GM19043 (cell line): ENCODE data around the gene PHF11.
"Not testable (repeated sequence)": the region's sequence is repeated elsewhere in the genome, so short reads cannot be mapped to it uniquely, and the experiment has no call there.

Experiments
- ATAC-seq: cut with Tn5 transposase; IDR thresholded peaks from one replicate; pipeline ENCODE4 v1.9.1; 2021; ENCODE audit warnings: low read depth; ENCODE audit not compliant: unreplicated experiment

The PHF11 gene

DNA sequence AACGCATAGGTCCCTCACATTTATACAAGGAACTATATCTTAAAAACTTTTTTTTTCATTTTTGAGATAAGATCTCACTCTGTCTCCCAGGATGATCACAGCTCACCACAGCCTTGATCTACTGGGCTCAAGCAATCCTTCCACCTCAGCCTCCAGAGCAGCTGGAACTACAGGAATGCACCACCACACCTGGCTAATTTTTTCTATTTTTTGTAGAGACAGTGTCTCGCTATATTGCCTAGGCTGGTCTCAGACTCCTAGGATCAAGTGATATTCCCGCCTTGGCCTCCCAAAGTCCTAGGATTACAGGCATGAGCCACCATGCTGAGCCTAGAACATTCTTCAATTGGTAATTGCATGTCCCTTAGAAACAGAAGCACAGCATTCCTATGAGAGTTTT is 47.9 kb downstream of the PHF11 start:
- no peak for ATAC-seq

DNA sequence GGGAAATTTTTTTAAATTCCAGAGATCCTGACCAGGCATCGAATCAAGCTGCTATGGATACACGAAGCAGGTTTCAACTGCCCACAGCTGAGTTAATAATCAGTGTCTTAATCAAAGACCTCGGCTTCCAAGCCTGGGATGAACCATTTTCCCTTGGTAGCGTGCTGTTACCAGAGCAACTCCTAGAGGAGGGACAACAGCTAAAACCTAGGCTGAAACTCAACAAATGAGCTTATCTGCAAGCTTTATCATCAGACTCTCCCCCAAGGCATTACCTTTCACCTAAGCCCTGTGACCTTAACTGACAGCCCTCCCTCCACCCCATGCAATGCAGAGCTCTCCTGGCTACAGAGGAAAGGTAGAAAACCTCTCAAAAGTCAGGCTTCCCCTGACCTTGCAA is 49.9 kb downstream of the PHF11 start:
- ATAC-seq = no peak

DNA sequence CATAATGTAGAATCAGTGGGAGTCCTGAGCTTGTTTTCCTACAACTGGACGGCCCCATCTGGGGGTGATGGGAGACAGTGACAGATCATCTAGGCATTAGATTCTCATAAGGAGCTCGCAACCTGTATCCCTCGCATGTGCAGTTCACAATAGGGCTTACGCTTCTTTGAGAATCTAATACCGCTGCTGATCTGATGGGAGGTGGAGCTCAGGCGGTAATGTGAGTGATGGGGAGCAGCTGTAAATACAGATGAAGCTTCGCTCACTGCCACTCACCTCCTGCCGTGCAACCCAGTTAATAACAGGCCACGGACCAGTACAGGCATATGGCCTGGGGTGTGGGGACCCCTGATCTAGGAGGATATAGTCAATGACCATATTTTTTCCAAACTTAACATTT is 50.8 kb downstream of the PHF11 start:
- ATAC-seq = no peak

DNA sequence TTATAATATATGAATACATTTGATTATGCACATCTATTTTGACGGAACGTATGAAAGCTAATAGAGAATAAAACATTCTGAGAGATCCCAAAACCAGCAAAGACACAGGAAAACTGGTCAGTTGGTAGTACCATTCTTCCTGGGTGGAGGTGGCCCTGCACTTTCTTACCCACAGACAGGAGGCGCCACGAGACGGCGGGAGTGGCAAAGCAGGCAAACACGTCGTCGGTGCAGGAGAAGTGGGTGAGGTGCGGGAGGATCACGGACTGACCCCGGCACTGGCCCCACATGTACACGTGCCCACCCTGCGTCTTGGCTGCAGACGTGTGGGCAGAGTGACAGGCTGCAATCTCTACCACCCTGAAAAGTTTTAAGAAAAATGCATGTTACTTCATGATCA is 53.5 kb downstream of the PHF11 start:
- no peak for ATAC-seq

GRCh38 chr13:49550942-49551644 is 55.3 kb downstream of the PHF11 start:
- no peak for ATAC-seq

DNA sequence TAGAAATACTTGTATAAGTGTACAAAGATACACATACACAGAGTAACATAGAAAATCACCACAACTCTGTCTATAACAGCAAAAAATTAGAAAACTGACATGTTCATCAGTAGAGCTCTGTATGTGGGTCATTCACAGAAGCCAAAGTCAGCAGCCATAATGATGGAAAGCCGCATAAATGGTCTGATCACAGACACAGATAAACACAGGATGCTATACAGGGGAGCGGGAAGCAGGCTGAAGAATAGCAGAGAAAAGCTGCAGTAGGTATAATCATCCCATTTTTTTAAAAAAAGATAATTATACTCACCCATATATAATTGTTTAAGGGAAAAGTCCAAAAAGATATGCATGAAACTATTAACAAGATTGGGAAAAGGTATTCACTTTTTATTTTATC is 58.1 kb downstream of the PHF11 start:
- no peak for ATAC-seq

- no peak for ATAC-seq
These were observed 58.6 kb downstream of the PHF11 start for GRCh38 chr13:49554387-49554786.

GRCh38 chr13:49559006-49559405 is 63.3 kb downstream of the PHF11 start:
- no peak for ATAC-seq

DNA sequence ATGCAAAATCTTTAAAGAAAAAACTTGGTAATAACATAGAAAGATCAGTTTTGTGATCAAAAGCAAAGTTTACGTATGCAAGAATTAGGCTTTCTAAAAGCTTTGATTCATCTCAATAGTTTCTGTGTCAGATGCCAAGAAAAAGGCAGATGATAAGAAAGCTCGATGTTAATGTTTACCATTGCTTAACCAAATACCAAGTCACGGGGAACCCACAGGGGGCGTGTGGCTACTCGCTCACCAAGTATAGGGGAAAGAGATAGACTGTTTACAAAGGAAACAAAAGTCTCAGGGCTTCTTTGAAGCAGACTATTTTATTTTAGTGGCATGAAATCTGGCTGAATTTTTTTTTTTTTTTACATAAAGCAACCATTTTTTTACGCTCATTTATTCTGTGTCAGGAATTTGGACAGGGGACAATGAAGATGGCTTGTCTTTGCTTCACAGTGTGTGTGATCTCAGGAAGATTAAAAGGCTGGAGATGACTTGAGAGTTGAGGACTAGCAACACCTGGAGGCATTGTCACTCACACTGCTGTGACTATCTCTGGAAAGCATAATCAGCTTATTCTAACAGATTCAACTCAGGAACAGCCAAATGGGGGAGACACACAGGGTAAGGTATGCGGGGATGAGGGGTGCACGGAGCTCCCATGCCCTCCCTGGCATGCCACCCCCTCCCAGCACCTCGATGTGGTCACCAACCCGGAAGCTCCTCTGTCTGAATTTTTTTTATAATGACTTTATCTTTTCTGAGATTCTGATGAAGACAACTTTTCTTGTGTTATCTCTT is 64.7 kb downstream of the PHF11 start:
- ATAC-seq = peak; percentile 78

DNA sequence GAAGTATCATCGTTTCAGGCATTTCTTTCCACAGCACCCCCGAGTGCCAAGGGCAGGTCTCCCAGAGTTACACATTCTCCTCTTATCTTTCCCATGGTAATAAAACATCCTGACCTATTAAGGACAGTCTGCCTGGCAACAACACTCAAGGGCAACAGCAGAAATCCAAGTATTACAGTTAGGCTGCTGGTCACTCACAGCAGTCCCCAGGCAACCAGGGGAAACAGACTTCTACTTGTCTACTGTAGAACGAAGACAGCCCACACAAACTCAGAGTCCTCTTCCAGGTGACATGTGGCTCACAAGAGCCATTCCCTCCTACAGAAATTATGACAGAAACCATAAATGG is 65.3 kb downstream of the PHF11 start:
- no peak for ATAC-seq

- no peak for ATAC-seq
These were observed 67.8 kb downstream of the PHF11 start for GRCh38 chr13:49563516-49563915.

DNA sequence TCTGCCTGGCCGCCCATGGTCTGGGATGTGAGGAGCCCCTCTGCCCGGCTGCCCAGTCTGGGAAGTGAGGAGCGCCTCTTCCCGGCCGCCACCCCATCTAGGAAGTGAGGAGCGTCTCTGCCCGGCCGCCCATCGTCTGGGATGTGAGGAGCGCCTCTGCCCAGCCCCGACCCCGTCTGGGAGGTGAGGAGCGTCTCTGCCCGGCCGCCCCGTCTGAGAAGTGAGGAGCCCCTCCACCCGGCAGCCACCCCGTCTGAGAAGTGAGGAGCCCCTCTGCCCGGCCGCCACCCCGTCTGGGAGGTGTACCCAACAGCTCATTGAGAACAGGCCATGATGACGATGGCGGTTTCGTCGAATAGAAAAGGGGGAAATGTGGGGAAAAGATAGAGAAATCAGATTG is 69.7 kb downstream of the PHF11 start:
- not testable (repeated sequence) for ATAC-seq

DNA sequence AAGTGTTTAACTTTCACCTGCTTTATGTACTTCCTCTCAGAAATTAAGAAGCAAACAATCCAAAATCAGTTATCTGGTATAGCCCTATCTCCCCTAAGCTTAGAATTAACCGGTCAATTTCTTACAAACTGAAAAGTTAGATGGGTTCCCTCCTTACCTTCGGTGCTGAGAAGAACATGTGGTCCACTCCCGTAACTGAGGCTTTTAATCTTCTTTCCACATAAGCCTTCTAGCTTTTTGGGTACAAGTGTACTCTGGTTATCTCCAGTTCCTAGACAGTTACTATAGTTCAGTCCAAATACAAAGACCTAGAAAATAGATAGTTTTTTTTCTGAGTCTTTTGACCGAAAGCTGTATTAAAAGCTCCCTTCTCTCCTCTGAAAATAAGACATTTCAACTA is 70.7 kb downstream of the PHF11 start:
- no peak for ATAC-seq

DNA sequence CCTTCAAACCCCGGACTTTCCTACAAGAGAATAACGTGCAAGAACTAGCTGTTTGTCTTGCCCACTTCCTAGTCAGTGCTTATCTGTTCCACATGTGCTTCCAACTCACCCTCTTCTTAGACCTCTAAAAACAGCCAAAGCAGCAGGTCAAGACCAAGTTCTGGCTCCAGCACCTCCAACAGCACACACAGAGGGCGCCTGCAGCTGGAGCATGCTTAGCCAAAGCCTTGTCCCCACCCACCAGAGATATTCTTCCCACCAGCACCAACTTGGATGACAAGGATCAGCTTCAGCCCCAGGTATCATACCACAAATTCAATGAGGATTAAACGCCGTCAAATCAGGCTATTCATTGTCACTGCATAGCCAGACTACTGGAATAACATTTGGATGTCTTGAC is 71.7 kb downstream of the PHF11 start:
- ATAC-seq = no peak

GRCh38 chr13:49569993-49570689 is 74.4 kb downstream of the PHF11 start:
- no peak for ATAC-seq

DNA sequence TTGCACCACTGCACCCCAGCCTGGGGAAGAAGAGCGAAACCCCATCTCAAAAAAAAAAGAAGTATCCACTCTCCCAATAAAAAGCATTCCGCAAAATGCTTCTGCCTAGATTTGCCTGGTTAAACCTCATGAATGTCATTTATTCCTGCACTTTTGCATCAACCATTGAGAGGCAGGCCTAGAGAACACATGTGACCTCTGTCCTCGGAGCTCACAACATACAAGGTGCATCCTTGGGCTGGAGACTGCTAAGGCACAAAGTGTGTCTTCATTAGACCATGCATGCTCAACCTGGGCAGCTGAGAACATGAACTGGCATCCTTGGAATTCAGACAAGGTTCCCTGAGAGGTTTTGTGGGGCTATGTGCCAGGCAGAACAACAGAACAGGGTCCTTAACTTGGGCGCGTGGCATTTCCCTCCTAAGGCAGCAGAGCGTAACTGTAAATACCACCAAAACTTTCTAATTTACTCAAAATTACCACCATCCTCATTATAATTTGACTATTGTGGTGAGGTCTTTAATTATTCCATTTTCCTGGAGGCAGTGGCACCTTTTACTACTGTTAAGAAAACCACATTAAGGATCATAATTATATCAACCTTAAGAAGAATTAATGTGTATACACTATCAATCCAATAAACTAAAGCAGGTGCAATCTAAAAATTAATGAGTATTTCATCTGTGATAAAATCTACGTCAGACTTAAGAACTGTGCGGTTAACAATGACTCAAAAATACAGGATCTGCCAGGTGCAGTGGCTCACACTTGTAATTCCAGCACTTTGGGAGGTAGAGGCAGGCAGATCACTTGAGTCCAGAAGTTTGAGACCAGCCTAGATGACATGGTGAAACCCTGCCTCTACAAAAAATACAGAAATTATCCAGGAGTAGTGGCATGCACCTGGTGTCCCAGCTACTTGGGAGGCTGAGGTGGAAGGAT is 75.8 kb downstream of the PHF11 start:
- ATAC-seq = no peak
